ENCODE data around the gene PDS5B. TPM values are rescaled to one million over a fixed set of nuclear protein-coding genes. Genes with fewer than 3 reads are reported as not detected.
A peak's percentile ranks its signal among the peaks of the same experiment; 100 is the strongest.
"Not testable (repeated sequence)": the region's sequence is repeated elsewhere in the genome, so short reads cannot be mapped to it uniquely, and the experiment has no call there.

PDS5B gene
- total RNA-seq, 1 donor from 2014 or later, result 49.0 TPM

GRCh38 chr13:32687275-32687674 is 101.0 kb downstream of the PDS5B start:
- H3K27me3 Mint-ChIP-seq (ENCODE audit: low read depth), result no peaks in the 10 kb centered on the region

GRCh38 chr13:32695602-32696250 is 109.5 kb downstream of the PDS5B start:
- TF ChIP-seq CTCF (IDR thresholded peaks at IDR 0.05), result no peak
- Mint-ChIP-seq H3K27ac (ENCODE audit: unreplicated experiment) (peak overlapping the region; percentile 62), H3K4me3 (ENCODE audit: unreplicated experiment) (no peak overlapping the region), H3K36me3 (ENCODE audit: low read depth) (peaks cover 9% of the 10 kb centered on the region), H3K27me3 (ENCODE audit: low read depth) (no peaks in the 10 kb centered on the region), H3K4me1 (ENCODE audit: low read depth) (peaks cover 30% of the 10 kb centered on the region), H3K9me3 (ENCODE audit: low read depth) (no peaks in the 10 kb centered on the region)
- DNase-seq (ENCODE audit: low spot score), result no peak

More at GRCh38 chr13:32687275-32687674, 101.0 kb downstream of the PDS5B start:
- Mint-ChIP-seq H3K4me3 (ENCODE audit: unreplicated experiment) (no peak overlapping the region), H3K9me3 (ENCODE audit: low read depth) (no peaks in the 10 kb centered on the region), H3K4me1 (ENCODE audit: low read depth) (peaks cover 10% of the 10 kb centered on the region), H3K27ac (ENCODE audit: unreplicated experiment) (no peak overlapping the region), H3K36me3 (ENCODE audit: low read depth) (peaks cover 6% of the 10 kb centered on the region)
- no peak for DNase-seq (ENCODE audit: low spot score)
- TF ChIP-seq CTCF (IDR thresholded peaks at IDR 0.05), result no peak

- Mint-ChIP-seq H3K27me3 (ENCODE audit: low read depth) (no peaks in the 10 kb centered on the region), H3K4me1 (ENCODE audit: low read depth) (peaks cover 5% of the 10 kb centered on the region), H3K4me3 (ENCODE audit: unreplicated experiment) (no peak overlapping the region), H3K36me3 (ENCODE audit: low read depth) (peaks cover 22% of the 10 kb centered on the region), H3K9me3 (ENCODE audit: low read depth) (no peaks in the 10 kb centered on the region), H3K27ac (ENCODE audit: unreplicated experiment) (no peak overlapping the region)
- no peak for DNase-seq (ENCODE audit: low spot score)
- no peak for TF ChIP-seq CTCF (IDR thresholded peaks at IDR 0.05)
Observed at GRCh38 chr13:32707471-32707870, 121.2 kb downstream of the PDS5B start.

GRCh38 chr13:32713397-32713796 is 127.1 kb downstream of the PDS5B start:
- Mint-ChIP-seq H3K27ac (ENCODE audit: unreplicated experiment) (no peak overlapping the region), H3K4me3 (ENCODE audit: unreplicated experiment) (no peak overlapping the region), H3K27me3 (ENCODE audit: low read depth) (no peaks in the 10 kb centered on the region), H3K4me1 (ENCODE audit: low read depth) (no peaks in the 10 kb centered on the region), H3K36me3 (ENCODE audit: low read depth) (peaks cover 32% of the 10 kb centered on the region), H3K9me3 (ENCODE audit: low read depth) (peaks cover 16% of the 10 kb centered on the region)
- DNase-seq (ENCODE audit: low spot score), result no peak
- TF ChIP-seq CTCF (IDR thresholded peaks at IDR 0.05), result no peak

- not testable (repeated sequence) for DNase-seq (ENCODE audit: low spot score); H3K4me1 Mint-ChIP-seq (ENCODE audit: low read depth); H3K4me3 Mint-ChIP-seq (ENCODE audit: unreplicated experiment); H3K27me3 Mint-ChIP-seq (ENCODE audit: low read depth); H3K27ac Mint-ChIP-seq (ENCODE audit: unreplicated experiment)
- peaks cover 16% of the 10 kb centered on the region for H3K9me3 Mint-ChIP-seq (ENCODE audit: low read depth)
- H3K36me3 Mint-ChIP-seq (ENCODE audit: low read depth), result peaks cover 27% of the 10 kb centered on the region
Observed at GRCh38 chr13:32716201-32716600, 129.9 kb downstream of the PDS5B start.

GRCh38 chr13:32720026-32720425 is 133.8 kb downstream of the PDS5B start:
- DNase-seq (ENCODE audit: low spot score), result no peak
- no peak for TF ChIP-seq CTCF (IDR thresholded peaks at IDR 0.05)
- Mint-ChIP-seq H3K4me1 (ENCODE audit: low read depth) (peaks cover 22% of the 10 kb centered on the region), H3K9me3 (ENCODE audit: low read depth) (no peaks in the 10 kb centered on the region), H3K4me3 (ENCODE audit: unreplicated experiment) (no peak overlapping the region), H3K36me3 (ENCODE audit: low read depth) (peaks cover 7% of the 10 kb centered on the region), H3K27ac (ENCODE audit: unreplicated experiment) (no peak overlapping the region), H3K27me3 (ENCODE audit: low read depth) (no peaks in the 10 kb centered on the region)

GRCh38 chr13:32721131-32722034 is 135.1 kb downstream of the PDS5B start:
- not testable (repeated sequence) for H3K27ac Mint-ChIP-seq (ENCODE audit: unreplicated experiment); H3K36me3 Mint-ChIP-seq (ENCODE audit: low read depth); H3K9me3 Mint-ChIP-seq (ENCODE audit: low read depth); DNase-seq (ENCODE audit: low spot score); H3K4me3 Mint-ChIP-seq (ENCODE audit: unreplicated experiment); H3K27me3 Mint-ChIP-seq (ENCODE audit: low read depth)
- peaks cover 26% of the 10 kb centered on the region for H3K4me1 Mint-ChIP-seq (ENCODE audit: low read depth)
